Gastroesophageal sphincter (tissue), 4 donors: ENCODE results near the gene HMGCS2. TPM values are rescaled to one million over a fixed set of nuclear protein-coding genes. Genes with fewer than 3 reads are reported as not detected.
"Not testable (repeated sequence)": the region's sequence is repeated elsewhere in the genome, so short reads cannot be mapped to it uniquely, and the experiment has no call there.

ENCODE experiments used
- ATAC-seq: fragments of 150-250 bp; one replicate; pipeline ENCODE4 v1.9.1; 2016; ENCODE audit warnings: mild to moderate bottlenecking, moderate library complexity
- H3K27ac ChIP-seq, 4 donors: fragments of 200-600 bp; sonication (generic) in 3 of 4; 1 replicate in 3 of 4; 2 replicates in 1 of 4; pipeline ENCODE4 v1.5.1; 2016 to 2019
- H3K27me3 ChIP-seq: fragments of 200-600 bp; sonication (generic); one replicate; pipeline ENCODE4 v1.5.1; 2019
- H3K36me3 ChIP-seq, 2 donors: fragments of 200-600 bp; sonication (generic); one replicate each; pipeline ENCODE4 v1.5.1; 2019; ENCODE audit warnings: control low read depth in 1 of 2
- H3K4me1 ChIP-seq, 3 donors: fragments of 200-600 bp; sonication (generic); 1 replicate in 2 of 3; 2 replicates in 1 of 3; pipeline ENCODE4 v1.5.1; 2016 to 2019; ENCODE audit warnings: control low read depth in 2 of 3
- H3K4me3 ChIP-seq, 2 donors: fragments of 200-600 bp; sonication (generic); one replicate each; pipeline ENCODE4 v1.5.1; 2019; ENCODE audit warnings: mild to moderate bottlenecking in 1 of 2, moderate library complexity in 1 of 2
- H3K9me3 ChIP-seq, 3 donors: fragments of 200-600 bp; sonication (generic); one replicate each; pipeline ENCODE4 v1.5.1; 2017 to 2019; ENCODE audit warnings: control low read depth in 2 of 3
- EP300 ChIP-seq: sonication (generic); formaldehyde crosslinking; IDR thresholded peaks from one replicate; pipeline ENCODE4 v1.6.1; 2017; ENCODE audit warnings: antibody characterized with exemption, mild to moderate bottlenecking
- POLR2A ChIP-seq, 2 donors: fragments of 450-650 bp; IDR thresholded peaks; one replicate each; pipeline ENCODE4 v1.6.1; 2017; ENCODE audit warnings: antibody characterized with exemption in 2 of 2, mild to moderate bottlenecking in 2 of 2, moderate library complexity in 1 of 2
- POLR2AphosphoS5 ChIP-seq: sonication (generic); formaldehyde crosslinking; IDR thresholded peaks from one replicate; pipeline ENCODE4 v1.6.1; 2017; ENCODE audit warnings: antibody characterized with exemption
- WGBS, 2 donors: methylation state at CpG; one replicate each; pipeline ENCODE4 v1.1.5; 2018; ENCODE audit warnings: low coverage in 1 of 2; 5-methylcytosine and 5-hydroxymethylcytosine counted together
- total RNA-seq, 4 donors: library from RNA; depleted of rRNA; stranded (reverse); fragments of >200 nt; gene quantifications; one replicate each; pipeline ENCODE4 v1.1.0, GENCODE V29; 2016
- TF ChIP-seq, protein P1 (sequence below), 4 experiments: fragments of 200-600 bp in 2 of 4; fragments of 450-650 bp in 2 of 4; sonication (generic) in 1 of 4; IDR thresholded peaks; one replicate each; pipeline ENCODE4 v1.5.1; 2017 to 2019; ENCODE audit warnings: antibody characterized with exemption in 4 of 4, mild to moderate bottlenecking in 2 of 4, moderate library complexity in 2 of 4

Gene HMGCS2
- total RNA-seq, 4 donors from 2014 or later: 0.15 to 3.4 TPM; not detected in 2

DNA sequence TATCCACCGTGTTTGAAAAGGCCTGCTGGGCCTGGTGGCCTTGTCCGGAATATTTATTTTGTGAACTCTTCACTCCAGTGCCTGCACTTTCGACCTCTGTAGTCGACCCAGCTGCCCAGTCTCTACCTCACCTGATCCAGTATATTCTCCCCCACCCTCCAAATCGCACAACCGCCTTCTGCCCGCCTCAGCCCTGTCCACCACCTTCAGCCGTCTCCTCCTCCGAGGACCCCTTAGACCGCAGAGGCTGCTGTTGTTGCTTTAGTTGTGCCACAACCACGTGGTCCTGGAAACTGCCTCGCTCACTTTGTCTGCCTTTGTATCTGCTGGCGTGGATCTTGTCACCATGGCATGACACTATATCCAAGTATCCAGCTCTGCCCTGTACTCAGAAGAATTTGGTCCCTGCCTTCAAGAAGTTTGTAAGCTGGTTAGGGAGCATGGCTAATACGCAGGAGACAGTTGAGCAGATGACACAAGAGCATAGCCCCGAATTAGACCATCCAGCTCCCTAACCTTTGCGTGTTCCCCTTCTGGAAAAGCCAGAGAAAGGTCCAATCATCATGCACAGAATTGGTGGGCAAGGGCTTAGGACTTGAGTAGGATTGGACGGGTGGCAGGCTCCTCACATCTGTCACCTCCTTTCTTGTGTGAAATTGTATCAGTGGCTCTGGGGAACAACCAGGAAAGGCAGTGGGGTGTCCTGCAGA lies 55.5 kb downstream of the HMGCS2 start:
- TF ChIP-seq POLR2A (IDR thresholded peaks at IDR 0.05): no peak
- TF ChIP-seq, protein P1, sequence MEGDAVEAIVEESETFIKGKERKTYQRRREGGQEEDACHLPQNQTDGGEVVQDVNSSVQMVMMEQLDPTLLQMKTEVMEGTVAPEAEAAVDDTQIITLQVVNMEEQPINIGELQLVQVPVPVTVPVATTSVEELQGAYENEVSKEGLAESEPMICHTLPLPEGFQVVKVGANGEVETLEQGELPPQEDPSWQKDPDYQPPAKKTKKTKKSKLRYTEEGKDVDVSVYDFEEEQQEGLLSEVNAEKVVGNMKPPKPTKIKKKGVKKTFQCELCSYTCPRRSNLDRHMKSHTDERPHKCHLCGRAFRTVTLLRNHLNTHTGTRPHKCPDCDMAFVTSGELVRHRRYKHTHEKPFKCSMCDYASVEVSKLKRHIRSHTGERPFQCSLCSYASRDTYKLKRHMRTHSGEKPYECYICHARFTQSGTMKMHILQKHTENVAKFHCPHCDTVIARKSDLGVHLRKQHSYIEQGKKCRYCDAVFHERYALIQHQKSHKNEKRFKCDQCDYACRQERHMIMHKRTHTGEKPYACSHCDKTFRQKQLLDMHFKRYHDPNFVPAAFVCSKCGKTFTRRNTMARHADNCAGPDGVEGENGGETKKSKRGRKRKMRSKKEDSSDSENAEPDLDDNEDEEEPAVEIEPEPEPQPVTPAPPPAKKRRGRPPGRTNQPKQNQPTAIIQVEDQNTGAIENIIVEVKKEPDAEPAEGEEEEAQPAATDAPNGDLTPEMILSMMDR (IDR thresholded peaks at IDR 0.05): no peak
- TF ChIP-seq POLR2AphosphoS5: no peak
- TF ChIP-seq EP300: no peak
- ATAC-seq: peak; percentile 4
- 19 to 39% methylated on average over 5 to 16 of the region's 17 CpGs for WGBS, 2 donors
- Histone ChIP-seq H3K4me3 (peak overlapping the region in 1 of 2 donors; percentile 72), H3K27ac (peak overlapping the region in 3 of 4 donors; percentile 82 to 86 (median 86)), H3K27me3 (no peaks in the 10 kb centered on the region), H3K36me3 (no peaks in the 10 kb centered on the region), H3K9me3 (no peaks in the 10 kb centered on the region), H3K4me1 (peaks cover 0 to 38% (median 14%) of the 10 kb centered on the region in 3 donors)

- WGBS, 2 donors: 0 to 2% methylated on average over 7 to 11 of the region's 51 CpGs
- no peaks in the 10 kb centered on the region for H3K36me3 ChIP-seq
These were observed 56.2 kb downstream of the HMGCS2 start for GRCh38 chr1:119712342-119713038.

GRCh38 chr1:119711804-119712341 lies 56.8 kb downstream of the HMGCS2 start, which contains the start of gene PHGDH:
PHGDH (plus strand) TSS chr1:119711934; CDS start chr1:119712023, 89 bp downstream.
- peak; percentile 75 for ATAC-seq
- no peaks in the 10 kb centered on the region for H3K36me3 ChIP-seq
- peaks cover 0 to 38% (median 14%) of the 10 kb centered on the region in 3 donors for H3K4me1 ChIP-seq
- 0% methylated on average over 5 to 23 of the region's 27 CpGs for WGBS, 2 donors
- no peaks in the 10 kb centered on the region for H3K27me3 ChIP-seq
- TF ChIP-seq POLR2AphosphoS5: peak; percentile 24
- TF ChIP-seq, protein P1 (IDR thresholded peaks at IDR 0.05): no peak
- TF ChIP-seq POLR2A (IDR thresholded peaks at IDR 0.05): peak in 1 of 2 donors; percentile 36
- H3K4me3 ChIP-seq: peak within 1 kb of the TSS; percentile 72 to 74
- H3K27ac ChIP-seq: peak within 1 kb of the TSS in 3 of 4 donors; percentile 82 to 86 (median 86)
- no peaks in the 10 kb centered on the region for H3K9me3 ChIP-seq

More at GRCh38 chr1:119712342-119713038, 56.2 kb downstream of the HMGCS2 start:
- TF ChIP-seq POLR2AphosphoS5 (peak; percentile 45), EP300 (no peak)
- Histone ChIP-seq H3K27ac (peak overlapping the region in 3 of 4 donors; percentile 82 to 86 (median 86)), H3K4me3 (peak overlapping the region; percentile 72 to 74), H3K4me1 (peaks cover 0 to 38% (median 14%) of the 10 kb centered on the region in 3 donors), H3K9me3 (no peaks in the 10 kb centered on the region), H3K27me3 (no peaks in the 10 kb centered on the region)
- ATAC-seq: peak; percentile 91

- Histone ChIP-seq H3K4me1 (peaks cover 0 to 38% (median 14%) of the 10 kb centered on the region in 3 donors), H3K4me3 (peak overlapping the region; percentile 72 to 74), H3K27ac (peak overlapping the region in 2 of 4 donors; percentile 86)
- not testable (repeated sequence) for ATAC-seq, H3K27me3 ChIP-seq, H3K36me3 ChIP-seq, H3K9me3 ChIP-seq
- 4 to 8% methylated on average over 7 to 8 of the region's 10 CpGs for WGBS, 2 donors
These were observed 57.3 kb downstream of the HMGCS2 start for GRCh38 chr1:119711356-119711803.

DNA sequence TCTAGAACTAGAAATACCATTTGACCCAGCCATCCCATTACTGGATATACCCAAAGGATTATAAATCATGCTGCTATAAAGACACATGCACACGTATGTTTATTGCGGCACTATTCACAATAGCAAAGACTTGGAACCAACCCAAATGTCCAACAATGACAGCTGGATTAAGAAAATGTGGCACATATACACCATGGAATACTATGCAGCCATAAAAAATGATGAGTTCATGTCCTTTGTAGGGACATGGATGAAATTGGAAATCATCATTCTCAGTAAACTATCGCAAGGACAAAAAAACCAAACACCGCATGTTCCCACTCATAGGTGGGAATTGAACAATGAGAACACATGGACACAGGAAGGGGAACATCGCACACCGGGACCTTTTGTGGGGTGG lies 62.1 kb downstream of the HMGCS2 start:
- H3K27me3 ChIP-seq, H3K36me3 ChIP-seq, H3K9me3 ChIP-seq, ATAC-seq, H3K4me3 ChIP-seq, H3K27ac ChIP-seq, H3K4me1 ChIP-seq: not testable (repeated sequence)
- 83 to 96% methylated on average over 1 to 4 of the region's 6 CpGs for WGBS, 2 donors

- no peak overlapping the region for H3K4me3 ChIP-seq
- H3K36me3 ChIP-seq: no peaks in the 10 kb centered on the region
- H3K27ac ChIP-seq: no peak overlapping the region
- no peaks in the 10 kb centered on the region for H3K4me1 ChIP-seq
- no peak for ATAC-seq
- TF ChIP-seq, protein P1 (IDR thresholded peaks at IDR 0.05): no peak
- TF ChIP-seq POLR2AphosphoS5: no peak
- no peak for TF ChIP-seq POLR2A (IDR thresholded peaks at IDR 0.05)
- TF ChIP-seq EP300: no peak
- WGBS, 2 donors: 66 to 73% methylated on average over 2 to 6 of the region's 6 CpGs
- no peaks in the 10 kb centered on the region for H3K27me3 ChIP-seq
- H3K9me3 ChIP-seq: peaks cover 0 to 14% (median 0%) of the 10 kb centered on the region in 3 donors
These were observed 64.8 kb downstream of the HMGCS2 start for GRCh38 chr1:119703666-119704450.
